H9 (cell line): Measurements from ENCODE around the gene SEC14L5. TPM values are rescaled to one million over a fixed set of nuclear protein-coding genes. Genes with fewer than 3 reads are reported as not detected.

Source experiments
- DNase-seq: peaks from one replicate; pipeline ENCODE4 v3.0.0-alpha.2; 2017
- H2AFZ ChIP-seq: one replicate; pipeline ENCODE4 v1.6.1; 2013; ENCODE audit warnings: mild to moderate bottlenecking, low read length, control low read depth, moderate library complexity
- H2AK5ac ChIP-seq: 2 replicates; pipeline ENCODE4 v1.6.1; 2013; ENCODE audit warnings: low read length, control low read depth, mixed read lengths; ENCODE audit not compliant: insufficient read length
- H2BK120ac ChIP-seq: one replicate; pipeline ENCODE4 v1.6.1; 2013; ENCODE audit warnings: low read depth, mild to moderate bottlenecking, low read length, control low read depth, inconsistent platforms; ENCODE audit not compliant: poor library complexity, severe bottlenecking
- H2BK12ac ChIP-seq: 2 replicates; pipeline ENCODE4 v1.6.1; 2013; ENCODE audit warnings: low read length, control low read depth, mixed read lengths, low read depth; ENCODE audit not compliant: insufficient read length
- H2BK15ac ChIP-seq: 2 replicates; pipeline ENCODE4 v1.6.1; 2013; ENCODE audit warnings: low read depth, low read length, control low read depth
- H2BK20ac ChIP-seq: one replicate; pipeline ENCODE4 v1.6.1; 2013; ENCODE audit warnings: low read depth, mild to moderate bottlenecking, low read length, control low read depth, inconsistent platforms; ENCODE audit not compliant: poor library complexity, severe bottlenecking
- H2BK5ac ChIP-seq: 2 replicates; pipeline ENCODE4 v1.6.1; 2013; ENCODE audit warnings: low read length, control low read depth, mixed read lengths; ENCODE audit not compliant: insufficient read length
- H3K14ac ChIP-seq: 2 replicates; pipeline ENCODE4 v1.6.1; 2013; ENCODE audit warnings: low read length, control low read depth; ENCODE audit not compliant: insufficient read depth
- H3K18ac ChIP-seq: 2 replicates; pipeline ENCODE4 v1.6.1; 2013; ENCODE audit warnings: low read depth, mild to moderate bottlenecking, mixed read lengths, low read length, control low read depth; ENCODE audit not compliant: insufficient read length
- H3K23ac ChIP-seq: 2 replicates; pipeline ENCODE4 v1.6.1; 2013; ENCODE audit warnings: low read length, control low read depth, mixed read lengths, low read depth; ENCODE audit not compliant: insufficient read length
- H3K23me2 ChIP-seq: 2 replicates; pipeline ENCODE4 v1.6.1; 2013; ENCODE audit warnings: low read depth, mild to moderate bottlenecking, mixed read lengths, low read length, control low read depth; ENCODE audit not compliant: insufficient read length, poor library complexity, severe bottlenecking
- H3K27ac ChIP-seq: 2 replicates; pipeline ENCODE4 v1.5.1; 2013; ENCODE audit warnings: low read length, control low read depth, mixed read lengths, low read depth; ENCODE audit not compliant: insufficient read length
- H3K27me3 ChIP-seq: 2 replicates; pipeline ENCODE4 v1.6.1; 2013; ENCODE audit warnings: low read length, control low read depth, inconsistent platforms; ENCODE audit not compliant: insufficient read depth
- H3K4ac ChIP-seq: 2 replicates; pipeline ENCODE4 v1.6.1; 2013; ENCODE audit warnings: low read depth, mild to moderate bottlenecking, control low read depth, inconsistent platforms, low read length, moderate library complexity
- H3K4me1 ChIP-seq: 2 replicates; pipeline ENCODE4 v1.6.1; 2013; ENCODE audit warnings: low read length, control low read depth, inconsistent platforms; ENCODE audit not compliant: insufficient read depth
- H3K4me2 ChIP-seq: 2 replicates; pipeline ENCODE4 v1.6.1; 2013; ENCODE audit warnings: low read length, control low read depth, mixed read lengths; ENCODE audit not compliant: insufficient read length, insufficient read depth
- H3K56ac ChIP-seq: 2 replicates; pipeline ENCODE4 v1.6.1; 2013; ENCODE audit warnings: low read depth, mild to moderate bottlenecking, mixed read lengths, low read length, control low read depth; ENCODE audit not compliant: insufficient read length
- H3K79me1 ChIP-seq: 2 replicates; pipeline ENCODE4 v1.6.1; 2013; ENCODE audit warnings: low read depth, mild to moderate bottlenecking, moderate library complexity, low read length, control low read depth, inconsistent platforms; ENCODE audit not compliant: insufficient read depth, poor library complexity, severe bottlenecking
- H3K79me2 ChIP-seq: 2 replicates; pipeline ENCODE4 v1.6.1; 2013; ENCODE audit warnings: low read length, control low read depth, inconsistent platforms; ENCODE audit not compliant: insufficient read depth
- H3K9ac ChIP-seq: 2 replicates; pipeline ENCODE4 v1.6.1; 2013; ENCODE audit warnings: low read length, control low read depth, mixed read lengths; ENCODE audit not compliant: insufficient read length; ENCODE audit errors: extremely low read depth
- H3K9me3 ChIP-seq: one replicate; pipeline ENCODE4 v1.6.1; 2013; ENCODE audit warnings: low read depth, low read length, inconsistent platforms; ENCODE audit not compliant: control insufficient read depth
- H3T11ph ChIP-seq: one replicate; pipeline ENCODE4 v1.6.1; 2013; ENCODE audit warnings: mild to moderate bottlenecking, low read length, control low read depth, inconsistent platforms
- H4K20me1 ChIP-seq: one replicate; pipeline ENCODE4 v1.6.1; 2013; ENCODE audit not compliant: control insufficient read depth, insufficient read length, insufficient read depth
- H4K5ac ChIP-seq: 2 replicates; pipeline ENCODE4 v1.6.1; 2013; ENCODE audit warnings: low read depth, mild to moderate bottlenecking, mixed read lengths, low read length, control low read depth; ENCODE audit not compliant: insufficient read length
- H4K8ac ChIP-seq: replicated peaks from 2 replicates; pipeline ENCODE4 v1.6.1; 2013; ENCODE audit warnings: low read length, control low read depth, mixed read lengths, low read depth; ENCODE audit not compliant: insufficient read length
- H4K91ac ChIP-seq: 2 replicates; pipeline ENCODE4 v1.6.1; 2013; ENCODE audit warnings: low read depth, mild to moderate bottlenecking, moderate library complexity, mixed read lengths, low read length, control low read depth; ENCODE audit not compliant: insufficient read length
- H3K27ac Mint-ChIP-seq, 3 experiments: 2 replicates in 2 of 3; 3 replicates in 1 of 3; pipeline ENCODE4 v1.8.0; 2020 to 2021; ENCODE audit warnings: mixed read lengths in 3 of 3, mild to moderate bottlenecking in 1 of 3, moderate library complexity in 1 of 3
- H3K27me3 Mint-ChIP-seq: 2 replicates; pipeline ENCODE4 v1.8.0; 2021; ENCODE audit warnings: low read depth, mild to moderate bottlenecking, moderate library complexity, mixed read lengths
- H3K36me3 Mint-ChIP-seq, 3 experiments: 2 replicates in 2 of 3; 3 replicates in 1 of 3; pipeline ENCODE4 v1.8.0; 2020 to 2021; ENCODE audit warnings: low read depth in 3 of 3, mixed read lengths in 3 of 3; ENCODE audit not compliant: insufficient read depth in 1 of 3
- H3K4me1 Mint-ChIP-seq, 2 experiments: 2 replicates each; pipeline ENCODE4 v1.8.0; 2020; ENCODE audit warnings: mixed read lengths in 2 of 2
- H3K4me3 Mint-ChIP-seq, 2 experiments: 2 replicates in 1 of 2; 3 replicates in 1 of 2; pipeline ENCODE4 v1.8.0; 2020 to 2021; ENCODE audit warnings: mild to moderate bottlenecking in 2 of 2, mixed read lengths in 2 of 2, moderate library complexity in 1 of 2
- H3K9me3 Mint-ChIP-seq, 2 experiments: 2 replicates in 1 of 2; 3 replicates in 1 of 2; pipeline ENCODE4 v1.8.0; 2020; ENCODE audit warnings: mild to moderate bottlenecking in 2 of 2, mixed read lengths in 2 of 2, moderate library complexity in 1 of 2
- CTCF ChIP-seq: fragments of 200-600 bp; sonication (generic); conservative IDR thresholded peaks from 3 replicates; pipeline ENCODE4 v1.8.0; 2021; ENCODE audit warnings: antibody characterized with exemption, mild to moderate bottlenecking
- WGBS: extraction: QIAGEN DNeasy Blood & Tissue Kit; methylation state at CpG from one replicate; pipeline ENCODE4 v1.1.7; 2013; ENCODE audit warnings: missing lambda C conversion rate, low lambda C conversion rate, mixed read lengths; ENCODE audit not compliant: insufficient read length; ENCODE audit errors: extremely low coverage; 5-methylcytosine and 5-hydroxymethylcytosine counted together
- total RNA-seq: library from RNA; stranded (reverse); gene quantifications from 2 replicates; pipeline ENCODE4 v1.2.1, GENCODE V29; 2021

The SEC14L5 gene
- total RNA-seq, 1 experiment from 2014 or later: 4.1 TPM

DNA sequence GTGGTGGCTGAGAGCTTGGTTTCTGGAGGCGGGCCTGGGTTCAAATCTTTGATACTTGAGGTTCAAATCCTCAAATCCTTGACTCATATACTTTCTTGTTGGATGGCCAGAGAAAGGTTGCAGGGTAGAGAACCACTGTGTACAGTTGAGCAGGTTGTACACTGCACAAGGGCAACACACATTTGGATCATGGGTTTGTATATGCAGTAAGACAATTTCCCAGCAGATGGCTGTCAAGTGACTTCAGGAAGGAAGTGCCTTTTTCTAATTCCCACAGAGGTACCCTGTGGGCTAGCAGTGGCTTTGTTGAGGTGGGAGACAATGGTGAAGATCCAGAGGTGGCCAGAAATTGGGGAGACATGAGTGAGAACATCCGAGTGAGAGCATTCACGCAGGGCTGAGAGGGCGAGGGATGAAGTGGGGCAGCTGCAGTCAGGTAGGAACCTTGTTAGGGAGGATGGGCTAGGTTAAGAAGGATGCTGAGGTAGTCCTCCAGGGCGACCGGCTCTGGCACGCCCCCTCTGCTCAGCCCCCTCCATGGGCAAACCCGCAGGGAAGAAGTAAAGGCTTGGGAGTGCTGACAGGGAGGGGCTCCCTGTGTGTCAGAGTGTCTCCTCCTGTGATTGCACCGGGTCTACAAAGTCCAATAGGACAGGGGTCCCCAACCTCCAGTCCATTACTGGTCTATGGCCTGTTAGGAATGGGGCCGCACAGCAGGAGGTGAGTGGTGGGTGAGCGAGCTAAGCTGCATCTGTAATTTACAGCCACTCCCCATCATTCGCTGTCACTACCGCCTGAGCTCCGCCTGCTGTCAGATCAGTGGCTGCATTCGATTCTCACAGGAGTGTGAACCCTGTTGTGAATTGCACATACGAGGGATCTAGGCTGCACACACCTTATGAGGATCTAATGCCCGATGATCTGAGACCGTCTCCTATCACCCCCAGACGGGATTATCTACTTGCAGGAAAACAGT lies 104.9 kb downstream of the SEC14L5 start:
- H3K9me3 Mint-ChIP-seq: no peaks in the 10 kb centered on the region; a peak in 1 of 5 replicates
- Histone ChIP-seq H3K4me1 (peaks cover 4% of the 10 kb centered on the region; the same call in 1 of the 2 replicates), H2BK20ac (no peak overlapping the region), H4K20me1 (no peaks in the 10 kb centered on the region), H3K18ac (no peak overlapping the region), H3K9ac (no peak overlapping the region), H3K23ac (no peak overlapping the region), H4K91ac (no peak overlapping the region), H3K23me2 (no peaks in the 10 kb centered on the region), H2BK120ac (no peak overlapping the region), H2BK5ac (no peak overlapping the region), H3T11ph (no peak overlapping the region), H3K79me1 (no peaks in the 10 kb centered on the region), H2AFZ (no peak overlapping the region), H3K56ac (no peak overlapping the region), H3K4ac (no peak overlapping the region), H2BK15ac (no peak overlapping the region), H4K8ac (no peak overlapping the region), H3K79me2 (no peaks in the 10 kb centered on the region), H2BK12ac (no peak overlapping the region), H4K5ac (no peak overlapping the region), H3K4me2 (no peak overlapping the region), H3K14ac (no peak overlapping the region), H3K9me3 (no peaks in the 10 kb centered on the region), H3K27me3 (no peaks in the 10 kb centered on the region), H3K27ac (no peak overlapping the region), H2AK5ac (no peak overlapping the region)
- peaks cover 31 to 36% of the 10 kb centered on the region in 2 experiments for H3K4me1 Mint-ChIP-seq
- no peak for DNase-seq
- H3K36me3 Mint-ChIP-seq: no peaks in the 10 kb centered on the region
- no peak overlapping the region; a peak in 2 of 7 replicates for H3K27ac Mint-ChIP-seq
- TF ChIP-seq CTCF: no peak; the same call in 2 of the 3 replicates
- no CpG with 5 or more reads among the region's 19 CpGs for WGBS
- no peaks in the 10 kb centered on the region; the same call in 1 of the 2 replicates for H3K27me3 Mint-ChIP-seq
- no peak overlapping the region; a peak in 1 of 5 replicates for H3K4me3 Mint-ChIP-seq
